Measurements from ENCODE around the gene ATP10A. TPM values are rescaled to one million over a fixed set of nuclear protein-coding genes. Genes with fewer than 3 reads are reported as not detected.

ATP10A gene
- total and polyA plus RNA-seq, 12 donors, result 0.67 to 31.8 (median 16.1) TPM

- no peaks in the 10 kb centered on the region for H3K27me3 ChIP-seq
- H3K9me3 ChIP-seq (replicated peaks in 1 of 3), result no peaks in the 10 kb centered on the region
- 51 to 67% (median 61%) methylated on average over 6 to 7 of the region's 7 CpGs for WGBS, 4 donors
- no peak overlapping the region for H3K27ac ChIP-seq
- H3K4me1 ChIP-seq (replicated peaks in 1 of 2), result peaks cover 0 to 25% of the 10 kb centered on the region in 2 donors
- DNase-seq, result no peak
- H3K4me3 ChIP-seq, result no peak overlapping the region
- H3K36me3 ChIP-seq (replicated peaks in 1 of 2), result no peaks in the 10 kb centered on the region
- TF ChIP-seq POLR2A (IDR thresholded peaks at IDR 0.05) (no peak), CTCF (IDR thresholded peaks at IDR 0.05) (peak in 1 of 6 experiments; percentile 26)
- intact Hi-C loops (cut with DNase I), result no loop called here
These were observed 123.4 kb downstream of the ATP10A start for GRCh38 chr15:25739687-25740121.

DNA sequence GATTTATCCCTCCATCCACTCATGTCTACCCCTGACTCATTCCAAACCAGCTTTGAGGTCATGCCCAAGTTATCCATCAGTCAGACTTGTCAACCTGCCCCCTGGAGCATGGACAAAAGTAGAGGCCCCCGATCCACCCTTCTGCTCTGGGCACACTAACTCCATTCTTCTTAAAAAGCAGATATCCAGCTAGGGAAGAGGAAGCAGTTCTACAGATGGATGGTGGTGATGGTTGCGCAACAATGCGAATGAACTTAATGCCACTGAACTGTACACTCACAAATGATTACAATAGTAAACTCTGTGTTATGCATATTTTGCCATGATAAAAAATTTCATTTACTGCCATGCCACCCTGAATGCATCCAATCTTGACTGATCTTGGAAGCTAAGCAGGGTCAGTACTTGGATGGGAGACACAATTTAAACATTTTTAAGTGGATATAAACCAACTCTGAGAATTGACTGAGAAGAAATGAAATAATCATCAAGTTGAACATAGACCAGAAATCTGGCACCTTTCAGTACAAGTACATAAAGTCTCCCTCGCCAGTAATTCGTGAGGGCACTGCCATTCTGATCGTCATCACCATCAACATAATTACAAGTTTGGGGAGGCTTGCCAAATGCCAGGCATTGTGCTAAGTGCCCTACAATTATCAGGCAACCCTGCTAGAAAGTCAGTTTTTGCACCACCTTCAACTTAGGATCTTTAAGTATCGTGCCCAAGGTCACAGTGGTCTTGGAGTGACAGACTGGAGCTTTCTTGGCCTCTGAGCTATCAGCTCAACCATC is 124.8 kb downstream of the ATP10A start:
- TF ChIP-seq CTCF (IDR thresholded peaks at IDR 0.05) (no peak), POLR2A (IDR thresholded peaks at IDR 0.05) (no peak)
- WGBS, 4 donors, result 57 to 68% (median 61%) methylated on average over 7 of the region's 7 CpGs
- Histone ChIP-seq H3K9me3 (replicated peaks in 1 of 3) (no peaks in the 10 kb centered on the region), H3K27ac (peak overlapping the region in 2 of 5 donors; percentile 53 to 78), H3K27me3 (no peaks in the 10 kb centered on the region), H3K36me3 (replicated peaks in 1 of 2) (no peaks in the 10 kb centered on the region), H3K4me3 (no peak overlapping the region), H3K4me1 (replicated peaks in 1 of 2) (peaks cover 0 to 25% of the 10 kb centered on the region in 2 donors)
- intact Hi-C loops (cut with DNase I), result no loop called here
- peak in 2 of 7 donors; percentile 45 to 51 for DNase-seq

- WGBS, 4 donors, result 10 to 36% (median 25%) methylated on average over 3 to 4 of the region's 4 CpGs
- no peak for TF ChIP-seq POLR2A (IDR thresholded peaks at IDR 0.05)
- no peak for TF ChIP-seq CTCF (IDR thresholded peaks at IDR 0.05)
- Histone ChIP-seq H3K4me1 (replicated peaks in 1 of 2) (peaks cover 0 to 25% of the 10 kb centered on the region in 2 donors), H3K27me3 (no peaks in the 10 kb centered on the region), H3K36me3 (replicated peaks in 1 of 2) (no peaks in the 10 kb centered on the region), H3K9me3 (replicated peaks in 1 of 3) (no peaks in the 10 kb centered on the region), H3K4me3 (no peak overlapping the region), H3K27ac (peak overlapping the region in 4 of 5 donors; percentile 53 to 78 (median 54))
- intact Hi-C loops (cut with DNase I), result no loop called here
- DNase-seq, result peak in 2 of 7 donors; percentile 55 to 67
These were observed 125.9 kb downstream of the ATP10A start for GRCh38 chr15:25737218-25737643.

GRCh38 chr15:25736461-25736860 is 126.7 kb downstream of the ATP10A start:
- no peak overlapping the region for H3K4me3 ChIP-seq
- WGBS, 4 donors, result 55 to 69% (median 65%) methylated on average over 3 of the region's 3 CpGs
- no peak for DNase-seq
- intact Hi-C loops (cut with DNase I), result no loop called here
- H3K27ac ChIP-seq, result peak overlapping the region in 2 of 5 donors; percentile 17 to 78
- H3K9me3 ChIP-seq (replicated peaks in 1 of 3), result no peaks in the 10 kb centered on the region
- H3K36me3 ChIP-seq (replicated peaks in 1 of 2), result no peaks in the 10 kb centered on the region
- H3K27me3 ChIP-seq, result no peaks in the 10 kb centered on the region
- no peak for TF ChIP-seq POLR2A (IDR thresholded peaks at IDR 0.05)
- TF ChIP-seq CTCF (IDR thresholded peaks at IDR 0.05), result no peak
- H3K4me1 ChIP-seq (replicated peaks in 1 of 2), result peaks cover 0 to 25% of the 10 kb centered on the region in 2 donors

Data from adrenal gland (tissue), 12 donors.